Measurements from ENCODE around the gene ARHGAP11A. TPM values are rescaled to one million over a fixed set of nuclear protein-coding genes. Genes with fewer than 3 reads are reported as not detected.

The ARHGAP11A gene
- total and polyA plus RNA-seq, 2 of the 13 experiments (the other 11 are each of a cell fraction or from before 2014, with no cell fraction given), result 5.1 to 46.3 TPM

GRCh38 chr15:32637704-32638103 is 22.4 kb downstream of the ARHGAP11A start:
- in situ Hi-C loops (cut with HindIII; ENCODE audit: extremely low pct_ligation_motif_present, low pct_unique_long_range_greater_than_20kb), result no loop called here
- POLR2A ChIA-PET, result no interaction called here
- CTCF ChIA-PET (ENCODE audit: low intra/inter-chr PET ratio, low total read pairs), result no interaction called here
- BruUV-seq (replicated peaks), result no TSS peak
- WGBS (ENCODE audit: low lambda C conversion rate), result 100% methylated on average over 1 of the region's 1 CpG
- DNase-seq (ENCODE audit: low spot score) (no peak), ATAC-seq (no peak), FAIRE-seq (no peak)
- no peak overlapping the region for H3K4me3 ChIP-seq (replicated peaks in 1 of 3; ENCODE audit: insufficient read depth in 1 of 3, low read depth in 2 of 3, low read length in 3 of 3)
- no peaks in the 10 kb centered on the region for H3K4me1 ChIP-seq (ENCODE audit: insufficient read depth, low read length)
- no peaks in the 10 kb centered on the region for H3K9me3 ChIP-seq (ENCODE audit: low read length)
- no peak overlapping the region for H3K9ac ChIP-seq (ENCODE audit: insufficient read depth, low read depth, low read length)
- no peaks in the 10 kb centered on the region for H3K79me2 ChIP-seq (ENCODE audit: insufficient read depth, low read length)
- intact Hi-C loops (cut with micrococcal nuclease; ENCODE audit: unreplicated experiment), result no loop called here
- no peak overlapping the region for H2AFZ ChIP-seq (ENCODE audit: low read length)
- no peaks in the 10 kb centered on the region for H3K27me3 ChIP-seq (ENCODE audit: control insufficient read depth in 1 of 2, insufficient read depth in 2 of 2, low read length in 2 of 2)
- no peak overlapping the region for H3K4me2 ChIP-seq (ENCODE audit: low read depth, low read length)
- no peak overlapping the region for H3K27ac ChIP-seq (ENCODE audit: extremely low read length, insufficient read depth, low read length)
- peaks cover 8 to 46% of the 10 kb centered on the region in 2 experiments for H3K36me3 ChIP-seq (replicated peaks in 1 of 2; ENCODE audit: control insufficient read depth in 1 of 2, insufficient read depth in 2 of 2, low read length in 2 of 2)
- H4K20me1 ChIP-seq (ENCODE audit: insufficient read depth, low read length), result no peaks in the 10 kb centered on the region
- TF ChIP-seq TOE1 (CRISPR knock-in tag; IDR thresholded peaks at IDR 0.05) (no peak), HNF1B (CRISPR knock-in tag; IDR thresholded peaks at IDR 0.05) (no peak), CAMTA2 (CRISPR knock-in tag; IDR thresholded peaks at IDR 0.05; ENCODE audit: borderline replicate concordance) (no peak), NKX3-1 (CRISPR knock-in tag; IDR thresholded peaks at IDR 0.05) (no peak), NCOA5 (CRISPR knock-in tag; IDR thresholded peaks at IDR 0.05) (no peak), STAT5B (CRISPR knock-in tag; IDR thresholded peaks at IDR 0.05) (no peak), ATF5 (CRISPR knock-in tag; IDR thresholded peaks at IDR 0.05; ENCODE audit: low read depth) (no peak), PRDM15 (CRISPR knock-in tag; IDR thresholded peaks at IDR 0.05) (no peak), MZF1 (CRISPR knock-in tag; IDR thresholded peaks at IDR 0.05; ENCODE audit: borderline replicate concordance) (no peak), ZNF816 (CRISPR knock-in tag; IDR thresholded peaks at IDR 0.05; ENCODE audit: borderline replicate concordance) (no peak), MXD4 (CRISPR knock-in tag; IDR thresholded peaks at IDR 0.05) (no peak), ZBTB39 (CRISPR knock-in tag; IDR thresholded peaks at IDR 0.05) (no peak), TEAD2 (CRISPR knock-in tag; IDR thresholded peaks at IDR 0.05) (no peak), ZBTB4 (CRISPR knock-in tag; IDR thresholded peaks at IDR 0.05; ENCODE audit: borderline replicate concordance) (no peak)

Data from HepG2 (cell line).